GM06990 (cell line): ENCODE results near the gene CCL4.

Experiments
- DNase-seq: peaks from one replicate; pipeline ENCODE4 v3.0.0-alpha.2; 2011; ENCODE audit not compliant: insufficient read length; ENCODE audit errors: extremely low read depth
- H3K27me3 ChIP-seq: replicated peaks from 2 replicates; pipeline ENCODE4 v1.6.0; 2011; ENCODE audit warnings: low read length; ENCODE audit not compliant: control insufficient read depth, insufficient read depth
- H3K36me3 ChIP-seq: 2 replicates; pipeline ENCODE4 v1.5.1; 2011; ENCODE audit warnings: low read length; ENCODE audit not compliant: control insufficient read depth, insufficient read depth
- H3K4me3 ChIP-seq: replicated peaks from 2 replicates; pipeline ENCODE4 v1.5.1; 2011; ENCODE audit warnings: low read depth, mild to moderate bottlenecking, control low read depth, low read length
- TF ChIP-seq, protein P1 (sequence below): IDR thresholded peaks from 2 replicates; pipeline ENCODE4 v1.5.1; 2011; ENCODE audit warnings: low read length, control low read depth, mild to moderate bottlenecking, inconsistent platforms; ENCODE audit not compliant: insufficient read depth, poor library complexity, severe bottlenecking

The CCL4 gene

GRCh38 chr17:36129616-36130015 is 26.0 kb downstream of the CCL4 start:
- Histone ChIP-seq H3K36me3 (no peaks in the 10 kb centered on the region), H3K4me3 (no peak overlapping the region), H3K27me3 (no peaks in the 10 kb centered on the region)
- no peak for DNase-seq
- TF ChIP-seq, protein P1, sequence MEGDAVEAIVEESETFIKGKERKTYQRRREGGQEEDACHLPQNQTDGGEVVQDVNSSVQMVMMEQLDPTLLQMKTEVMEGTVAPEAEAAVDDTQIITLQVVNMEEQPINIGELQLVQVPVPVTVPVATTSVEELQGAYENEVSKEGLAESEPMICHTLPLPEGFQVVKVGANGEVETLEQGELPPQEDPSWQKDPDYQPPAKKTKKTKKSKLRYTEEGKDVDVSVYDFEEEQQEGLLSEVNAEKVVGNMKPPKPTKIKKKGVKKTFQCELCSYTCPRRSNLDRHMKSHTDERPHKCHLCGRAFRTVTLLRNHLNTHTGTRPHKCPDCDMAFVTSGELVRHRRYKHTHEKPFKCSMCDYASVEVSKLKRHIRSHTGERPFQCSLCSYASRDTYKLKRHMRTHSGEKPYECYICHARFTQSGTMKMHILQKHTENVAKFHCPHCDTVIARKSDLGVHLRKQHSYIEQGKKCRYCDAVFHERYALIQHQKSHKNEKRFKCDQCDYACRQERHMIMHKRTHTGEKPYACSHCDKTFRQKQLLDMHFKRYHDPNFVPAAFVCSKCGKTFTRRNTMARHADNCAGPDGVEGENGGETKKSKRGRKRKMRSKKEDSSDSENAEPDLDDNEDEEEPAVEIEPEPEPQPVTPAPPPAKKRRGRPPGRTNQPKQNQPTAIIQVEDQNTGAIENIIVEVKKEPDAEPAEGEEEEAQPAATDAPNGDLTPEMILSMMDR, result no peak

- TF ChIP-seq, protein P1, result no peak
- Histone ChIP-seq H3K4me3 (no peak overlapping the region), H3K27me3 (no peaks in the 10 kb centered on the region), H3K36me3 (no peaks in the 10 kb centered on the region)
- DNase-seq, result no peak
These were observed 26.7 kb downstream of the CCL4 start for GRCh38 chr17:36130346-36130745.

- no peak for DNase-seq
- Histone ChIP-seq H3K36me3 (no peaks in the 10 kb centered on the region), H3K4me3 (no peak overlapping the region), H3K27me3 (no peaks in the 10 kb centered on the region)
- TF ChIP-seq, protein P1, result no peak
These were observed 27.8 kb downstream of the CCL4 start for GRCh38 chr17:36131421-36131820.

DNA sequence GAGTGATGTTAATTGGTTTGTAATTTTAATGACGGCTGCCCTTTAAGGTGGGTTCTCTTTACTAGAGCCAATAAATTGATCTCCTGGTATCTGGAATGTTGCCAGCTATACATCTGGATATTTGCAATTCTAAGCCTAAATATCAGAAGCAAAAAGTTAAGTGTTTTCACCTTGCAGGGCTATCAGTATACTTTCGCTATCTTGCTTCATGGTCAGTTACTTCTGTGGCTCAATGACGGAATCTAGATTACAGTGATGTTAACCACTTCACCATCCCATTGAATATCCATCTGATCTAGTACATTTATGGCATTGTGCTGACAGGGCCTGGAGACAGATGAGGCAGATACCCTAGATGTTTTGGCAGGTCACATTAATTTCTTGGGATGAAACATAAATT is 28.3 kb downstream of the CCL4 start:
- TF ChIP-seq, protein P1, result no peak
- Histone ChIP-seq H3K36me3 (no peaks in the 10 kb centered on the region), H3K27me3 (no peaks in the 10 kb centered on the region), H3K4me3 (no peak overlapping the region)
- DNase-seq, result no peak

DNA sequence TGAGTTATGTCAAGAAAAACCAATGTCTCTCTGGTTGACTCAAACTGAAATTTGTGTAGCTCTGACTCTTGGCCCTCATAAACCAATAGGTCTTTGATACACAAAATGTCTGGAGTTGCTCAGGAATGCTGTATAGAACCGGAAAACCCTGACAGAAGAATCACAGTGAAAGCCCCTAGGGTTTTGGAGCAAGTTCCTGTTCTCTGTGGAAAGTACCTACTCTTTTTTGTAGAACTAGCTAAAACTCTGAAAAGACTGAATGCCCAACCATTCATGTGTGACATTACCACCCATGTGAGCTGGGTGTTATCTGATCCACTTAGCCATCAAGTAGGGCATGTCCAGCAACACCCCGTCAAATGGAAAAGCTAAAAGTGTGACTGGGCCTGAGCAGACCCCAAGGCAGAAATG is 28.8 kb downstream of the CCL4 start:
- Histone ChIP-seq H3K27me3 (no peaks in the 10 kb centered on the region), H3K4me3 (no peak overlapping the region), H3K36me3 (no peaks in the 10 kb centered on the region)
- TF ChIP-seq, protein P1, result no peak
- DNase-seq, result peak; percentile 46

DNA sequence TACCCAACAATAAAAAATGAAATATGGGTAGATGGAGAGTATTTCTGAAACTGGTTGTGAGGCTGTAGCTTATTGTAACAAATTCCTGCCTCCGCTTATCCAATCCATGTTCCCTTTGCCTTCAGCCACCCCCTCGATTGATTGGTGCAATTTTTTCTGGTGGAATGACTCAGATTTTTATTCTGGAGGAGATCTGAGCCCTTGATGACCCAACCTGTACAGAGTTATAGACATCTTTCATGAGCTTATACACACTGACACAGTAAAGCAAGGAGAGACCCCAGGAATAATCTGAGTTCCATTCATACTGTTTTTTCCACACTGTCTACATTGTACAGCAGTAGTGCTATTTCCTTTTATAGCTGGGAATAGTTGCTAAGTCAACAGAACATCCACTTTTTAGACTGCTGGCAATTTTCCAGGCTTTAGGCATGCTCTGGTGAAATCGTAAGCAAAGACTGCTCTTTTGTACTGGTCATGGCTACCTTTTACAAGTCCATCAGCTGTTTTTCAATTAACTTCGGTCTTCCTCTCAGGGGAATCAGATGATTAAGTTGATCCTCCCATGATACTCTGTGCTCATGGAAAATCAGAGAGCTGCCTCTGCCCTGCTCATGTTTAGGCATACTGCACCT is 30.1 kb downstream of the CCL4 start:
- DNase-seq, result no peak
- TF ChIP-seq, protein P1, result no peak
- Histone ChIP-seq H3K4me3 (no peak overlapping the region), H3K36me3 (no peaks in the 10 kb centered on the region), H3K27me3 (no peaks in the 10 kb centered on the region)
